SK-N-SH treated with all-trans-retinoic acid at 6 μM for 48 hours (cell line): Measurements from ENCODE around the gene SRRM5.

Experiments used
- ATAC-seq: fragments of 200-7000 bp; cut with Tn5 transposase; 3 replicates; pipeline ENCODE4 v1.9.1; 2020; ENCODE audit warnings: mild to moderate bottlenecking, moderate library complexity
- ARNTL ChIP-seq: fragments of 450-650 bp; formaldehyde crosslinking; IDR thresholded peaks from 2 replicates; pipeline ENCODE4 v1.5.0; 2020; ENCODE audit warnings: low read depth, mild to moderate bottlenecking, moderate library complexity, borderline replicate concordance
- BACH2 ChIP-seq: fragments of 250-450 bp; sonication (Bioruptor Pico); IDR thresholded peaks from 2 replicates; pipeline ENCODE4 v1.9.0; 2021; ENCODE audit warnings: mild to moderate bottlenecking, borderline replicate concordance
- CSDC2 ChIP-seq: fragments of 250-450 bp; sonication (Bioruptor Pico); IDR thresholded peaks from 2 replicates; pipeline ENCODE4 v1.5.0; 2020; ENCODE audit warnings: mild to moderate bottlenecking, moderate library complexity
- ESRRG ChIP-seq: fragments of 250-450 bp; sonication (Bioruptor Pico); IDR thresholded peaks from 2 replicates; pipeline ENCODE4 v1.6.1; 2021; ENCODE audit warnings: mild to moderate bottlenecking
- GLIS3 ChIP-seq: fragments of 250-450 bp; sonication (Bioruptor Pico); IDR thresholded peaks from 2 replicates; pipeline ENCODE4 v1.5.0; 2020; ENCODE audit warnings: mild to moderate bottlenecking, moderate library complexity
- ISL1 ChIP-seq: fragments of 250-450 bp; sonication (Bioruptor Pico); IDR thresholded peaks from 2 replicates; pipeline ENCODE4 v2.1.2; 2022; ENCODE audit warnings: mild to moderate bottlenecking, moderate library complexity
- PPARA ChIP-seq: fragments of 250-450 bp; sonication (Bioruptor Pico); IDR thresholded peaks from 2 replicates; pipeline ENCODE4 v1.5.0; 2020; ENCODE audit warnings: mild to moderate bottlenecking, borderline replicate concordance
- RARB ChIP-seq: fragments of 250-450 bp; sonication (Bioruptor Pico); IDR thresholded peaks from 2 replicates; pipeline ENCODE4 v1.8.0; 2021; ENCODE audit warnings: mild to moderate bottlenecking, moderate library complexity
- SNAI2 ChIP-seq: fragments of 250-450 bp; sonication (Bioruptor Pico); IDR thresholded peaks from 2 replicates; pipeline ENCODE4 v1.5.0; 2020; ENCODE audit warnings: mild to moderate bottlenecking, moderate library complexity
- TCF4 ChIP-seq: fragments of 250-450 bp; sonication (Bioruptor Pico); IDR thresholded peaks from 2 replicates; pipeline ENCODE4 v1.8.0; 2021; ENCODE audit warnings: mild to moderate bottlenecking, moderate library complexity, borderline replicate concordance
- TOX ChIP-seq: fragments of 250-450 bp; sonication (Bioruptor Pico); IDR thresholded peaks from 2 replicates; pipeline ENCODE4 v1.8.0; 2021; ENCODE audit warnings: mild to moderate bottlenecking, moderate library complexity, borderline replicate concordance
- TSHZ2 ChIP-seq: fragments of 250-450 bp; sonication (Bioruptor Pico); IDR thresholded peaks from 2 replicates; pipeline ENCODE4 v1.5.0; 2020; ENCODE audit warnings: mild to moderate bottlenecking, moderate library complexity
- ZC3H10 ChIP-seq: fragments of 250-450 bp; sonication (Bioruptor Pico); IDR thresholded peaks from 2 replicates; pipeline ENCODE4 v1.5.1; 2021; ENCODE audit warnings: mild to moderate bottlenecking, moderate library complexity
- ZFP3 ChIP-seq: fragments of 250-450 bp; sonication (Bioruptor Pico); IDR thresholded peaks from 2 replicates; pipeline ENCODE4 v1.5.0; 2020; ENCODE audit warnings: mild to moderate bottlenecking, moderate library complexity
- ZFP30 ChIP-seq: fragments of 450-650 bp; formaldehyde crosslinking; IDR thresholded peaks from 2 replicates; pipeline ENCODE4 v1.5.0; 2022; ENCODE audit warnings: mild to moderate bottlenecking, moderate library complexity
- ZNF565 ChIP-seq: fragments of 450-650 bp; formaldehyde crosslinking; conservative IDR thresholded peaks from 2 replicates; pipeline ENCODE4 v1.5.0; 2020; ENCODE audit warnings: low read depth, mild to moderate bottlenecking, moderate library complexity
- ZNF70 ChIP-seq: fragments of 450-650 bp; formaldehyde crosslinking; IDR thresholded peaks from 2 replicates; pipeline ENCODE4 v1.5.0; 2020; ENCODE audit warnings: mild to moderate bottlenecking, moderate library complexity
- ZNF8 ChIP-seq: fragments of 450-650 bp; formaldehyde crosslinking; IDR thresholded peaks from 2 replicates; pipeline ENCODE4 v1.5.0; 2020; ENCODE audit warnings: mild to moderate bottlenecking, moderate library complexity
- TF ChIP-seq, protein P1 (sequence below): fragments of 250-450 bp; sonication (Bioruptor Pico); IDR thresholded peaks from 2 replicates; pipeline ENCODE4 v1.8.0; 2020; ENCODE audit warnings: mild to moderate bottlenecking, moderate library complexity, borderline replicate concordance
- TF ChIP-seq, protein P2 (sequence below): fragments of 250-450 bp; sonication (Bioruptor Pico); IDR thresholded peaks from 2 replicates; pipeline ENCODE4 v1.5.1; 2020; ENCODE audit warnings: low read depth, mild to moderate bottlenecking, moderate library complexity

SRRM5 gene

GRCh38 chr19:43625918-43626579, 14.2 kb downstream of the SRRM5 start:
- no peak for TF ChIP-seq TOX (CRISPR knock-in tag)
- no peak for TF ChIP-seq TCF4 (CRISPR knock-in tag)
- TF ChIP-seq, protein P1, sequence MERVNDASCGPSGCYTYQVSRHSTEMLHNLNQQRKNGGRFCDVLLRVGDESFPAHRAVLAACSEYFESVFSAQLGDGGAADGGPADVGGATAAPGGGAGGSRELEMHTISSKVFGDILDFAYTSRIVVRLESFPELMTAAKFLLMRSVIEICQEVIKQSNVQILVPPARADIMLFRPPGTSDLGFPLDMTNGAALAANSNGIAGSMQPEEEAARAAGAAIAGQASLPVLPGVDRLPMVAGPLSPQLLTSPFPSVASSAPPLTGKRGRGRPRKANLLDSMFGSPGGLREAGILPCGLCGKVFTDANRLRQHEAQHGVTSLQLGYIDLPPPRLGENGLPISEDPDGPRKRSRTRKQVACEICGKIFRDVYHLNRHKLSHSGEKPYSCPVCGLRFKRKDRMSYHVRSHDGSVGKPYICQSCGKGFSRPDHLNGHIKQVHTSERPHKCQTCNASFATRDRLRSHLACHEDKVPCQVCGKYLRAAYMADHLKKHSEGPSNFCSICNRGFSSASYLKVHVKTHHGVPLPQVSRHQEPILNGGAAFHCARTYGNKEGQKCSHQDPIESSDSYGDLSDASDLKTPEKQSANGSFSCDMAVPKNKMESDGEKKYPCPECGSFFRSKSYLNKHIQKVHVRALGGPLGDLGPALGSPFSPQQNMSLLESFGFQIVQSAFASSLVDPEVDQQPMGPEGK (CRISPR knock-in tag) = no peak
- no peak for TF ChIP-seq ARNTL
- no peak for TF ChIP-seq RARB (CRISPR knock-in tag)
- no peak; the same call in 2 of the 3 replicates for ATAC-seq

DNA sequence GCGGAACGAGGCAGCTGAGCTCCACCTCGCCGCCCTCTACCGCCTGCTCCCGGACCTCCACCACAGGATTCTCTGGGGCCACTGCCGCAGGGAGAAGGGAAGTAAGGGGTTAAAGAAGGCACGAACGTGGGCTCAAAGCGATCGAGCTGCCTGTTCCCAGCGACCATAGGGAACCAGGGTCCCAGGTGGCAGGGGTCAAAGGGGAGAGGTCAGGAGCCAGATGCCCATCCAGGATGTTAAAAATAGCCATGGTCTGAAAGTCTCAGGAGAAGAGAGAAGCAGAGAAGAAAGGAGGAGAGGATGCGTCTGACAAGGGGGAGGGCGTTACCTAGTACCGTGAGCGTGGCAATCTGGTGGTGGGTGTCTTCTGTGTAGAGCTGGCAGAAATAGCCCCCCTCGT, 14.9 kb downstream of the SRRM5 start:
- TF ChIP-seq GLIS3 (CRISPR knock-in tag) (no peak), CSDC2 (CRISPR knock-in tag) (no peak), ZC3H10 (no peak), TSHZ2 (CRISPR knock-in tag) (no peak), ZNF70 (CRISPR knock-in tag) (no peak), TCF4 (CRISPR knock-in tag) (no peak), ZFP30 (CRISPR knock-in tag) (no peak), ZFP3 (CRISPR knock-in tag) (no peak), ESRRG (CRISPR knock-in tag) (no peak), BACH2 (CRISPR knock-in tag) (no peak), TOX (CRISPR knock-in tag) (no peak), ZNF565 (no peak), RARB (CRISPR knock-in tag) (no peak), ISL1 (CRISPR knock-in tag) (no peak)
- TF ChIP-seq, protein P2, sequence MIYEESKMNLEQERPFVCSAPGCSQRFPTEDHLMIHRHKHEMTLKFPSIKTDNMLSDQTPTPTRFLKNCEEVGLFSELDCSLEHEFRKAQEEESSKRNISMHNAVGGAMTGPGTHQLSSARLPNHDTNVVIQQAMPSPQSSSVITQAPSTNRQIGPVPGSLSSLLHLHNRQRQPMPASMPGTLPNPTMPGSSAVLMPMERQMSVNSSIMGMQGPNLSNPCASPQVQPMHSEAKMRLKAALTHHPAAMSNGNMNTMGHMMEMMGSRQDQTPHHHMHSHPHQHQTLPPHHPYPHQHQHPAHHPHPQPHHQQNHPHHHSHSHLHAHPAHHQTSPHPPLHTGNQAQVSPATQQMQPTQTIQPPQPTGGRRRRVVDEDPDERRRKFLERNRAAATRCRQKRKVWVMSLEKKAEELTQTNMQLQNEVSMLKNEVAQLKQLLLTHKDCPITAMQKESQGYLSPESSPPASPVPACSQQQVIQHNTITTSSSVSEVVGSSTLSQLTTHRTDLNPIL (CRISPR knock-in tag) = no peak
- TF ChIP-seq, protein P1 (CRISPR knock-in tag) = no peak
- no peak for ATAC-seq

GRCh38 chr19:43628646-43629326, 16.9 kb downstream of the SRRM5 start:
- TF ChIP-seq SNAI2 (CRISPR knock-in tag) = no peak
- no peak for TF ChIP-seq ZNF8 (CRISPR knock-in tag)
- TF ChIP-seq ZNF565 = no peak
- TF ChIP-seq CSDC2 (CRISPR knock-in tag) = no peak
- TF ChIP-seq ZFP30 (CRISPR knock-in tag) = no peak
- no peak for TF ChIP-seq PPARA (CRISPR knock-in tag)
- no peak for TF ChIP-seq ISL1 (CRISPR knock-in tag)
- no peak for TF ChIP-seq TSHZ2 (CRISPR knock-in tag)
- no peak for TF ChIP-seq GLIS3 (CRISPR knock-in tag)
- no peak for ATAC-seq
